ENCODE measurements around the gene LRRC37B.
"Not testable (repeated sequence)": the region's sequence is repeated elsewhere in the genome, so short reads cannot be mapped to it uniquely, and the experiment has no call there.

DNA sequence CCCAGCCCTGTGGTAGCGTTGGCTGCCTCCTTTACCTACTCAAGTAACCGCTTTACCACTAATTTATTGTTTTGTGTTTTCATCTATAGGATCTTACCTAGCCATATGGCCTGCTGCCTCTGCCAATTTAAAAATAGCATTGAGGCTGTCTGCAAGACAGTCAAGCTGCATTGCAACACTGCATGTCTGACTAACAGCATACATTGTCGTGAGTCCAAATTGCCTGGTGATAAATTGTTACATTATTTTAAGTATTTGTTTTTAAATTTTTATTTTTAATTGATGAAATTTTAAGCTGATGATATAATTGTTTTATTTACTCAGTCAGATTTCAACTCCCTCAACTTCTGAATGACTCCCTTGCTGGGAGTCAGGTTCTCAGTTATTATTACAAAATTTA lies 38.4 kb downstream of the LRRC37B start:
- TF ChIP-seq, protein P1, sequence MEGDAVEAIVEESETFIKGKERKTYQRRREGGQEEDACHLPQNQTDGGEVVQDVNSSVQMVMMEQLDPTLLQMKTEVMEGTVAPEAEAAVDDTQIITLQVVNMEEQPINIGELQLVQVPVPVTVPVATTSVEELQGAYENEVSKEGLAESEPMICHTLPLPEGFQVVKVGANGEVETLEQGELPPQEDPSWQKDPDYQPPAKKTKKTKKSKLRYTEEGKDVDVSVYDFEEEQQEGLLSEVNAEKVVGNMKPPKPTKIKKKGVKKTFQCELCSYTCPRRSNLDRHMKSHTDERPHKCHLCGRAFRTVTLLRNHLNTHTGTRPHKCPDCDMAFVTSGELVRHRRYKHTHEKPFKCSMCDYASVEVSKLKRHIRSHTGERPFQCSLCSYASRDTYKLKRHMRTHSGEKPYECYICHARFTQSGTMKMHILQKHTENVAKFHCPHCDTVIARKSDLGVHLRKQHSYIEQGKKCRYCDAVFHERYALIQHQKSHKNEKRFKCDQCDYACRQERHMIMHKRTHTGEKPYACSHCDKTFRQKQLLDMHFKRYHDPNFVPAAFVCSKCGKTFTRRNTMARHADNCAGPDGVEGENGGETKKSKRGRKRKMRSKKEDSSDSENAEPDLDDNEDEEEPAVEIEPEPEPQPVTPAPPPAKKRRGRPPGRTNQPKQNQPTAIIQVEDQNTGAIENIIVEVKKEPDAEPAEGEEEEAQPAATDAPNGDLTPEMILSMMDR (IDR thresholded peaks at IDR 0.05 in 2 of 3, conservative IDR thresholded peaks at IDR 0.05 in 1 of 3; ENCODE audit: borderline replicate concordance in 1 of 3, insufficient read depth in 1 of 3, low read depth in 2 of 3, low read length in 2 of 3) = not testable (repeated sequence)
- not testable (repeated sequence) for TF ChIP-seq POLR2A (IDR thresholded peaks at IDR 0.05; ENCODE audit: borderline replicate concordance, extremely low read depth, insufficient read depth, insufficient read length); ZNF274 (IDR thresholded peaks at IDR 0.05; ENCODE audit: low read depth, low read length); EGR1 (IDR thresholded peaks at IDR 0.05; ENCODE audit: low read depth); CBX3 (IDR thresholded peaks at IDR 0.05; ENCODE audit: low read depth); SP1 (IDR thresholded peaks at IDR 0.05; ENCODE audit: low read depth); EZH2 (IDR thresholded peaks at IDR 0.05); POLR2AphosphoS5 (IDR thresholded peaks at IDR 0.05; ENCODE audit: low read depth, low read length)

Data from HCT116 (cell line).